Fibroblast of villous mesenchyme (primary cell): Measurements from ENCODE around the gene LRIG1. TPM values are rescaled to one million over a fixed set of nuclear protein-coding genes. Genes with fewer than 3 reads are reported as not detected.

Source experiments
- DNase-seq: peaks from one replicate; pipeline ENCODE4 v3.0.0-alpha.2; 2010; ENCODE audit warnings: low read depth
- H3K4me3 ChIP-seq: 2 replicates; pipeline ENCODE4 v1.5.1; 2011; ENCODE audit warnings: low read depth, mild to moderate bottlenecking, low read length
- CTCF ChIP-seq: IDR thresholded peaks from 2 replicates; pipeline ENCODE4 v1.5.1; 2012; ENCODE audit warnings: low read depth, mild to moderate bottlenecking, low read length; ENCODE audit not compliant: insufficient read depth
- total RNA-seq: library from RNA; depleted of rRNA; stranded (reverse); fragments of >200 nt; gene quantifications from 2 replicates; pipeline ENCODE4 v1.2.3, GENCODE V29; 2012

The LRIG1 gene
- total RNA-seq, 1 donor: 10.4 TPM

- H3K4me3 ChIP-seq: no peak overlapping the region
- no peak for TF ChIP-seq CTCF
- peak; percentile 58 for DNase-seq
These were observed 20.2 kb downstream of the LRIG1 start for GRCh38 chr3:66480666-66481065.

GRCh38 chr3:66479532-66479947 lies 21.3 kb downstream of the LRIG1 start:
- no peak for DNase-seq
- no peak overlapping the region for H3K4me3 ChIP-seq
- no peak for TF ChIP-seq CTCF

GRCh38 chr3:66478960-66479359 lies 21.9 kb downstream of the LRIG1 start:
- H3K4me3 ChIP-seq: no peak overlapping the region
- no peak for DNase-seq
- no peak for TF ChIP-seq CTCF

GRCh38 chr3:66477856-66478255 lies 23.0 kb downstream of the LRIG1 start:
- no peak for DNase-seq
- no peak for TF ChIP-seq CTCF
- H3K4me3 ChIP-seq: no peak overlapping the region

- TF ChIP-seq CTCF: no peak
- DNase-seq: peak; percentile 70
These were observed 23.9 kb downstream of the LRIG1 start for GRCh38 chr3:66476852-66477381.

GRCh38 chr3:66475386-66476020 lies 25.3 kb downstream of the LRIG1 start:
- TF ChIP-seq CTCF: no peak
- no peak for DNase-seq
- no peak overlapping the region for H3K4me3 ChIP-seq

More at GRCh38 chr3:66476852-66477381, 23.9 kb downstream of the LRIG1 start:
- no peak overlapping the region for H3K4me3 ChIP-seq

GRCh38 chr3:66473692-66474091 lies 27.1 kb downstream of the LRIG1 start:
- no peak overlapping the region for H3K4me3 ChIP-seq

More at GRCh38 chr3:66473692-66474091, 27.1 kb downstream of the LRIG1 start:
- TF ChIP-seq CTCF: no peak
- peak; percentile 98 for DNase-seq
